Fibroblast of mammary gland (primary cell): ENCODE data around the gene GATAD2A.
"Not testable (repeated sequence)": the region's sequence is repeated elsewhere in the genome, so short reads cannot be mapped to it uniquely, and the experiment has no call there.

Source experiments
- DNase-seq: peaks from one replicate; pipeline ENCODE4 v3.0.0-alpha.2; 2010; ENCODE audit warnings: low read depth
- H3K4me3 ChIP-seq: 2 replicates; pipeline ENCODE4 v1.5.1; 2011; ENCODE audit warnings: low read depth, mild to moderate bottlenecking, low read length, moderate library complexity; ENCODE audit not compliant: control insufficient read depth
- TF ChIP-seq, protein P1 (sequence below): conservative IDR thresholded peaks from 2 replicates; pipeline ENCODE4 v1.5.1; 2011; ENCODE audit warnings: low read depth, low read length, inconsistent platforms; ENCODE audit not compliant: control insufficient read depth, insufficient read depth

The GATAD2A gene

DNA sequence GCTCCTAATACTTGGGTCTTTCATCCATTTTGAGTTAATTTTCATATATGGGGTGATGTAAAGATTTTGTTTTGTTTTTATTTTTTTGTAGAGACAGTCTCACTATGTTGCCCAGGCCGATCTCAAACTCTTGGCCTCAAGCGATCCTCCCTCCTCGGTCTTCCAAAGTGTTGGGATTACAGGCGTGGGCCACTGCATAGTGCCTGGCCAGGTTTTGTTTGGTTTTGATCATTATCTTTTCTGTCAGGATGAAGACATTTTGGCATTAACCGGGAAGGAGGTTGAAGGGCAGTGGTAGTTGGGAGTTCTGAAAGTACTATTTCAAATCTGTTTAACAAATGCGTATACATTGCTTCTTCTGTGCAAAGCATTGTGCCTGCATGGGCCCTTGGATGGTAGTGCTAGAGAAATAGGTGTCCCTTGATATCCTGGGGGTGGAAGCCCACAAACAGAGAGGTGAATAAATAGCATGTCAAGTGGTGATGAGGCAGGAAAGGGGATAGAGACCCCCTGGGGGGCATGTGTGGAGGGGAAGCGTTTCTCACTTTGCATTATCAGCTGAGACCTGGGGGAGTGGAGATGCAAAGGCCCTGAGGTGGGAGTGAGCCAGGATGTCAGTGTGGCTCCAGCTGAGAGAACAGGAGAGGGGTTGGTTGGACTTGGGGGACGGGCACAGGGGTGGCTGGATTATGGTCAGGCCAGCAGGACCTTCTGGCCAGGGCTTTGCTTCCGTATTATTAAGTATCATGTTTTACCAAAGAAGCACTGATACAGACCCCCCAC is 41.4 kb downstream of the GATAD2A start:
- TF ChIP-seq, protein P1, sequence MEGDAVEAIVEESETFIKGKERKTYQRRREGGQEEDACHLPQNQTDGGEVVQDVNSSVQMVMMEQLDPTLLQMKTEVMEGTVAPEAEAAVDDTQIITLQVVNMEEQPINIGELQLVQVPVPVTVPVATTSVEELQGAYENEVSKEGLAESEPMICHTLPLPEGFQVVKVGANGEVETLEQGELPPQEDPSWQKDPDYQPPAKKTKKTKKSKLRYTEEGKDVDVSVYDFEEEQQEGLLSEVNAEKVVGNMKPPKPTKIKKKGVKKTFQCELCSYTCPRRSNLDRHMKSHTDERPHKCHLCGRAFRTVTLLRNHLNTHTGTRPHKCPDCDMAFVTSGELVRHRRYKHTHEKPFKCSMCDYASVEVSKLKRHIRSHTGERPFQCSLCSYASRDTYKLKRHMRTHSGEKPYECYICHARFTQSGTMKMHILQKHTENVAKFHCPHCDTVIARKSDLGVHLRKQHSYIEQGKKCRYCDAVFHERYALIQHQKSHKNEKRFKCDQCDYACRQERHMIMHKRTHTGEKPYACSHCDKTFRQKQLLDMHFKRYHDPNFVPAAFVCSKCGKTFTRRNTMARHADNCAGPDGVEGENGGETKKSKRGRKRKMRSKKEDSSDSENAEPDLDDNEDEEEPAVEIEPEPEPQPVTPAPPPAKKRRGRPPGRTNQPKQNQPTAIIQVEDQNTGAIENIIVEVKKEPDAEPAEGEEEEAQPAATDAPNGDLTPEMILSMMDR, result no peak
- no peak for DNase-seq
- no peak overlapping the region for H3K4me3 ChIP-seq

DNA sequence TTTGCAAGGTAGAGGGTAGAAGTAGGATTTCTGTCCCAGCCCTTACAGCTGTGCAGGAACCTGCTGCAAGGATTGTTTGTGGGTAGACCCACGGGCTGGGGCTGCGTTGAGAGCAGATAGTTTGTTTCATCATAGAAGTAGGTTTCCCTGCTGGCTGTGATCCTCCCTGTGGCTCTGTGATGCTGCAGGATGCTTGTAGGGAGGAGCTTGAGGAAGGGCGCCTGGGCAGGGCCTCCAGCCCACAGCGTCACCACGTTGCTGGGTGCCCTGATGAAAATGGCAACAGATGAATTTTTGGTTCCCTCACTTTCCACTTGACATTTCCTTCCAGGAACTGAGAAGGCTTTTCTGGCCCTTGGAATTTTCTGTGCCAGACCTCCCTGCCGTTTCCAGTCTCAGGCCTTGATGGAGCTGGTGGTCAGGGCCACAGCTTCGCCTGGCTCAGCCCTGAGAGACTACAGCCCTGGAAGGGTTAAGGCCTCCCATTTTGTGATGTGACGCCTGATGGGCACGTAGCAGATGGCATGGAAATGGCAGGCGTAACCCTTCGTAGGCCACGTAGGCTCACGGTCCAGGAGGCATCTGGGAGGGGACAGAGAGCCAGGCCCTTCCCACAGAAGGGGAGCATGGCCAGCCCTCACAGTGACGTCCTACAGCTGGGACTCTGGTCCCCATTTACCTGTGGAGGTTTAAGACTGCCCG is 42.2 kb downstream of the GATAD2A start:
- H3K4me3 ChIP-seq, result no peak overlapping the region
- TF ChIP-seq, protein P1, result no peak
- DNase-seq, result peak; percentile 25

- no peak overlapping the region for H3K4me3 ChIP-seq
- DNase-seq, result no peak
- TF ChIP-seq, protein P1, result no peak
These were observed 42.7 kb downstream of the GATAD2A start for GRCh38 chr19:19448238-19448544.

DNA sequence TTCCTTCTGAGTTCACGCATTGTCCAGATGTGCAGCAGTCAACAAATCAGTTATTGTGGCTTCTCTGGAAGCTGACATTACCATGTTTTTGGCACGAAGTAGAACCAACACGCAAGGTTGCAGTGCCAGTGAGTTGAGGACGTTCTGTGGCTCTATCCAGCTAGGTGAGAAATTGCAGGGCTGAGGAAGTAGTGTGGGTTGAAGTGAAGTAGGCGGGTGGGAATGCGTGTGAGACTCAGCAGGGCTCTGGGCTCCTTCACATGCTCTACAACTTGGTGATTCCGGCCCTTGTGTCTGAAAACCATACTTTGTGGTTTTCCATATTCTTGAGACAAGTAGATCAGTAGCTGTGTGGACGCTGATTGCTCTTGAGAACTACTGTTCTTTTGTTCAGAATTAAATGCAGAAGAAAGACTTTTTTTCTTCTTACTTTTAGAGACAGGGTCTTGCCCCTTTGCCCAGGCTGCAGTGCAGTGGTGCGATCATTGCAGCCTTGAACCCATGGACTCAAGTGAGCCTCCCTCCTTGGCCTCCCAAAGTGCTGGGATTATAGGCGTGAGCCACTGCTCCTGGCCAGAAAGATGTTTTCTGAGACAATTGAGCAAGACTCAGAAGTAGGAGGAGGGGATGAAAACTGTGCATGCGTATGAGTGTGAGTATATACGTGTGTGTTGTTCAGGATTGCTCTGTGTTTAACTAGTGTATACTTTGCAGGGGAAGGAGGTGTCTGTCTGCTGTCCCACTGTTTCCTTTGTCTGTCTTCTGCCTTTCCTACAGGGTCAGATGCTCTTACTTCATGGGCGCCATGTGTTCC is 46.2 kb downstream of the GATAD2A start:
- TF ChIP-seq, protein P1, result no peak
- H3K4me3 ChIP-seq, result no peak overlapping the region
- peak; percentile 23 for DNase-seq

DNA sequence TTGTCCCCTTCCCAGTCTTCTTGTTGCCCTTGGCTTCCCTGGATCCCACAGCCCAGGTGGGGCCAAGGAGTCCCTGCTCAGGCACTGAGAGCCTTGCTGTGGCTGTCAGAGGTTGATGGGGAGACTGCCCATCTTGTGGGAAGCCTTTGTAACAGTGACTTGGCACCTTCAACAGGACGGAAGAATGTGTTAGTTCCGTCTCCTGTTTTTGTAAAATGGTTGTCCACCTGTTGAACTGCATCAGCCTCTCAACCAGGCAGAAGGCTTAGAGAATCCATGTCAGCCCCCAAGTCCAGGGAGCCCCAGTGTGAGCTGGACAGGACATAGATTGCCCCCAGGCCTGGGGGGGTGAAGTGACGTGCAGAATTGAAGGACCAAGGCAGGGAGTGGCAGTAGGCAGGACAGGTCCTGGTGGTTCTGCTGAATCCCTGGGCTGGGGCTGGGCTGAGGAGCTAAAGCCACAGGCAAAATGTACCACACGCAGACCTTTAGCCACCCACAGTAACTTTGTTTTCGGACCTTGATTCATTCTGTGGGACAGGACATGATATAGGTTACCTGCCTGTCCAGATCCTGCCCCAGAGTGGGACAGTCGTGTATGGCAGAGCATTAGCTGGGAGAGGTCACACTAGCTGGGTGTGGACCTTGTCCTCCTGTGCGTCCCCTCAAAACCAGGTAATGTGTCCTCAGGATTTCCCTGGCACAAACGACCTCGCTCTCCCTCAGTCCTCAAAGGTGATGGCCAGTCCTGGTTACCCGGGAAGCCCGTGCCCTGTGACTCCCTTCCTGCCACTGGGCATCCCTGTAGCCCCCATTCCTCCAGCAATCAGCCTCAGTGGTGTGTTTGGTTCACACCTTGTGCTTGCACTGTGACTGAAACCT is 47.0 kb downstream of the GATAD2A start:
- DNase-seq, result no peak
- no peak overlapping the region for H3K4me3 ChIP-seq
- TF ChIP-seq, protein P1, result no peak

DNA sequence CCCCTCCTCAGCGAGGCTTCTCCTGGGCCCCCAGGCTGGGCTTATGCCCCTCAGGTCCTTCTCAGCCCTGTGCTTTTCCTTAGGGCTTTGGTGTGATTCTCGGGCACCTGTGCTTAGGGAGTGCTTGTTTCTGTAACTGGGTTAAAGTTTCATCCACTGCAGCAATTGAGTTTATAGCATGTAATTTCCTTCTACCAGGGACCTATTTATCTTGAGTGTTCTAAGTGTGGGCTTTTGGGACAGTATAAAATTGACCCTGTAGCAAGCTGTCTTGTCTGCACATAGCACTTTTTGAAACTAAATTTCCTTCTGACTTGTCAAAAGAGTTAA is 47.6 kb downstream of the GATAD2A start:
- no peak for DNase-seq
- TF ChIP-seq, protein P1, result no peak
- no peak overlapping the region for H3K4me3 ChIP-seq

DNA sequence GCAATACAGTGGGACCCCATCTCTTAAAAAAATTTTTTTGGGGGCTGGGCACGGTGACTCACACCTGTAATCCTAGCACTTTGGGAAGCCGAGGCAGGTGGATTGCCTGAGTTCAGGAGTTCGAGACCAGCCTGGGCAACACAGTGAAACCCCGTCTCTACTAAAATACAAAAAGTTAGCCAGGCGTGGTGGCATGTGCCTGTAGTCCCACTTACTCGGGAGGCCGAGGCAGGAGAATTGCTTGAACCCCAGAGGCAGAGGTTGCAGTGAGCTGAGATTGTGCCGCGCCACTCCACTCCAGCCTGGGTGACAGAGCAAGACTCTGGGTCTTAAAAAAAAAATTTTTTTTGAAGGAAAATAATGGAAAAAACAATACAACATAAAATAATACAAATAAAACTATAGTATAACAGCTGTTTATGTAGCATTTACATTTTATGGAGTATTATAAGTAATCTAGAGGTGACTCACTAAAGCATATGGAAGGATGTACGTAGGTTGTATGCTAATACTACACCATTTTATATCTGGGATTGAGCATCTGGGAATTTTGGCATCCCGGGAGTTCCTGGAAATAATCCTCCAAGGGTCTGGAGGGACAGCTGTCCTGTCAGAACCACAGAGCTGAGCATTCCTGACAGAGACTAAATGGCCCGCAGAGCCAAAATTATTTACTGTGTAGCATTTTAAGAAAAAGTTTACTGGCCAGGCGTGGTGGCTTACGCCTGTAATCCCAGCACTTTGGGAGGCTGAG is 49.9 kb downstream of the GATAD2A start:
- not testable (repeated sequence) for H3K4me3 ChIP-seq, DNase-seq
